ENCODE measurements around the gene CERS4.
"Not testable (repeated sequence)": the region's sequence is repeated elsewhere in the genome, so short reads cannot be mapped to it uniquely, and the experiment has no call there.

CERS4 gene

DNA sequence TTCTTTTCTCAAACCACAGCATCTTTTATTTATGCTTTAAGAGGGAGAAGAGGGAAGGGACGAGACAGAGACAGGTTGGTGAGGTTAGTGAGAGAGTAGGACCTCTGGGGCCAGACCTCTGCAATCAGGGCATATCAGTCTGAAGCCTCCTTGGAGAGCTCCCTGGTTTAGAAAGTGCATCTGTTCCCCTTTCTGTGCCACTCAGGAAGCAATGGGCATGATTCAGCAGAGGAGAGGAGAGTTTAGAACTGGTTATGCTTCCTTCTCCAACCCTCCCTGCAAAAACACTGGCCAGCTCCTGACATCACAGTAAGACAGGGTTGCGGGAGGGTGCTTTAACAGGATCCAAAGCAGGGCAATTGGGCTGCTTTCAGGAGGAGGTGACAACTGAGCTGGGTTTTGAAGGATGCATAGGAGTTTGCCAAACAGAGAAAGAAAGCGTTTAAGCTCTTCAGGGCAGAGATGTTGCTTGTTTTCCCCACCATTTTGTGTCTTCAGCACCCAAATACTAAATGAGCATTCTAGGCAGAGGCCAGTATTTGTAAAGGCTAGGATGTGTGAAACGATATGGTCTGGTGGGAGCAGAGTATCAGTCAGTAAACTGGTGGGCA, 33.1 kb downstream of the CERS4 start:
- no peak for DNase-seq (ENCODE audit: low spot score)

DNA sequence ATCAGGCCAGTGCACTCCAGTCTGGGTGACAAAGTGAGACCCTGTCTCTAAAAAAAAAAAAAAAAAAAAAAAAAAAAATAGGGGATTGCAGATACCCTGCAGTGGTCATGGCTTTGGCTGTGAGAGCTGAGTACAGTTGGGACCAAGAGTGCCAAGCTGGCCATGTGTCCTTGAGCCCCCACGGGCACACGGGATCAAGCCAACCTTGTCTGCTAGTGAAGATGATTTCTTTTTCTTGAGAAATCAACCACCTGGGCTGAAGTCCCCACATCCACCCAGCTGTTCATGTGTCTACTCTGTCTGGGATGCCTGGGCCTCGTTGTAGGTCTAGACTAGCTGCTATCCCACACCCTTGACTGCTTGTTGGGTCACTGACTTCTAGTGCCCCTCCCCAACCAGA, 34.0 kb downstream of the CERS4 start:
- DNase-seq (ENCODE audit: low spot score): no peak

DNA sequence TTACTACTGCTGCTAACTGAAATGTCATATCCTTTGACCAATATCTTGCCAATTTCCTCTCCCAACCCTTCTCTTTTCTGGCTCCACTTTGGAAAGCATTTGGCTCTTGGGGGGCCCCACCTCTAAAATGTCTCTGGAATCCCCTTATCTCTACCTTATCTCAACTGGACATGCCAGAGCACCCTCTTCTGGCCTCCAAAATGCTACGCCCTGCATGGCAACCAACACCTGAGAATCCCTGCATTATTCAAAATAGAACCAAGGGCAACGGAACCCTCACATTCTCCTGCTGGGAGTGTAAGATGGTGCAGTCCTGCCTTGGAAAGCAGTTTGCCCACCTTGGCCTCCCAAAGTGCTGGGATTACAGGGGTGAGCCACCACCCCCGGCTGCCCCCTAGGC, 35.3 kb downstream of the CERS4 start:
- DNase-seq (ENCODE audit: low spot score): no peak

DNA sequence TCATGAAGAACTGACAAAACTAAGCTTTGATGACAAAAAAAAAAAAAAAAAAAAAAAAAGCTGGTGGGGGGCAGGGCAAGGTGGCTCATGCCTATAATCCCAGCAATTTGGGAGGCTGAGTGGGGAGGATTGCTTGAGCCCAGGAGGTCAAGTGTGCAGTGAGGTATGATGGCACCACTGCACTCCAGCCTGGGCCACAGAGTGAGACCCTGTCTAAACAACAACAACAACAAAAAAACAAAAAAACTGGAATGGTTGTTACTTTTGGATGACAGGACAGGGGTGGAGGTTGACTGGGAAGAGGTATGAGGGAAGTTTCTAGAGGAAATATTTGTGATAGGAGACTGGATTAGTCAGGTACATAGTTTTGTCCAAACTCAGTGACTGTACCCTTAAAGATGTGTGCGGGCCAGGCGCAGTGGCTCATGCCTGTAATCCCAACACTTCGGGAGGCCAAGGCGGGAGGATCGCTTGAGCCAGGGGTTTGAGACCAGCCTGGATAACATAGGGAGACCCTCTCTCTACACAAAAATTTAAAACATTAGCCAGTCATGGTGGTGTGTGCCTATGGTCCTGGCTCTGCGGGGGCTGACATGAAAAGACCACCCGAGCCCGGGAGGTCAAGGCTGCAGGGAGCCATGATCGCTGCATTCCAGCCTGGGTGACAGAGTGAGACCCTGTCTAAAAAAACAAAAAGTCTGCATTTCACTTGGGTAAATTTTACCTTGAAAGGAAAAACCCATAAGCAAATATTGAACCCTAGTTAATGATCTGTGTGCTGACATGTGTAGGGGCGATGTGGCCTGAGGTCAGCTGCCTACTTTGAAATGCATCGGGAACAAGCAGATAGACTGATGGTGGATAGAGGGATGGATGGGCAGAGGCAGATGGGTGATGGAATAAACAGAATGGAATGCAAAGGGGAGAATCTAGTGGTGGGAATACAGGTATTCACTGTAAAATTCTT, 37.0 kb downstream of the CERS4 start:
- no peak for DNase-seq (ENCODE audit: low spot score)

DNA sequence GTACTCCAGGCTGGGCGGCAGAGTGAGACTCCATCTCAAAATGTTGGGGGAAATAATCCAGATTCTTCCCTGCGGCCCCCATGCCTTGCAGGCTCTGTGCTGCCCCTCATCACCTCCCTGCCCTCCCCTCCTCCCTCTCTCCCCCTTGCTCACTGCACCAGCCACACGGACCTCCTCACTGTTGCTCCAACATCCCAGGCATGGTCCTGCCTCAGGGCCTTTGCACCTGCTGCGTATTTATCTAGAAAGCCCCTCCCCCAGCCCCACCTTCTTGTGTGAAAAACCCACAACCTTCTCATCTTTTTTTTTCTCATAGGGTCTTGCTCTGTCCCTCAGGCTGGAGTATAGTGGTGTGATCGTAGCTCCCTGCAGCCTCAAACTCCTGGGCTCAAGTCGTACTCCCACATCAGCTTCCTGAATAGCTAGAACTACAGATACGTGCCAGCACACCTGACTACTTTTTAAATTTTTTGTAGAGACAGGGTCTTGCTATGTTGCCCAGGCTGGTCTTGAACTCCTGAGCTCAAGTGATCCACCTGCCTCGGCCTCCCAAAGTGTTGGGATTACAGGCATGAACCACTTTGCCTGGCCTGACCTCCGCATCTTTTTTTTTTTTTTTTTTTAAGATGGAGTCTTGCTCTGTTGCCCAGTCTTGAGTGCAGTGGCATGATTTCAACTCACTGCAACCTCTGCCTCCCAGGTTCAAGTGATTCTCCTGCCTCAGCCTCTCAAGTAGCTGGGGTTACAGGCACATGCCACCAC, 38.1 kb downstream of the CERS4 start:
- not testable (repeated sequence) for DNase-seq (ENCODE audit: low spot score)

DNA sequence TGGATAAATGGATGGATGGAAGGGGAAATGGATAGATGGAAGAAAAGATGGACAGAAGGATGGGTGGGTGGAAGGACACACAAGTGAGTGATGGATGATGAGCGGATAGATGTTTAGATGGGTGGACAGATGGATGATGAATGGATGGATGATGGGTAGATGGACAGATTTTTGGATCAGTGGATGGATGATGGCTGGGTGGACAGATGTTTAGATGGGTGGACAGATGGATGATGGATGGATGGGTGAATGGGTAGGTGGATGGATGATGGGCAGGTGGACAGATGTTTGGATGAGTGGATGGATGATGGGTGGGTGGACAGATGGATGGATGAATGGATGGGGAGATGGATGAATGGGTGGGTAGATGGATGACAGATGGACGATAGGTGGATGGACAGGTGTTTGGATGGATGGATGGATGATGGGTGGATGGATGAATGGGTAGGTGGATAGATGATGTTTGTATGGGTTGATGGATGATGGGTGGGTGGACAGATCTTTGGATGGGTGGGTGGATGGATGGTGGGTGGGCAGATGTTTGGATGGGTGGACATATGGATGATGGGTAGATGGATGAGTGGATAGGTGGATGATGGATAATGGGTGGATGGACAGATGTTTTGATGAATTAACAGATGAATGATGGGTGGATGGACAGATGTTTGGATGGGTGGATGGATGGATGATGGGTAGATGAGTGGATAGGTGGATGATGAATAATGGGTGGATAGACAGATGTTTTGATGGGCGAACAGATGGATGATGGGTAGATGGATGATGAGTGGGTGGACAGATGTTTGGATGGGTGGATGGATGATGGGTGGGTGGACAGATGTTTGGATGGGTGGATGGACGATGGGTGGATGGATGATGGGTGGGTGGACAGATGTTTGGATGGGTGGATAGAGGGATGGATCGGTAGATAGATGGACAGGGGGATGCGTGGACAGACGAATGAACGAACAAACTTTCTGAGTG, 39.5 kb downstream of the CERS4 start:
- no peak for DNase-seq (ENCODE audit: low spot score)

DNA sequence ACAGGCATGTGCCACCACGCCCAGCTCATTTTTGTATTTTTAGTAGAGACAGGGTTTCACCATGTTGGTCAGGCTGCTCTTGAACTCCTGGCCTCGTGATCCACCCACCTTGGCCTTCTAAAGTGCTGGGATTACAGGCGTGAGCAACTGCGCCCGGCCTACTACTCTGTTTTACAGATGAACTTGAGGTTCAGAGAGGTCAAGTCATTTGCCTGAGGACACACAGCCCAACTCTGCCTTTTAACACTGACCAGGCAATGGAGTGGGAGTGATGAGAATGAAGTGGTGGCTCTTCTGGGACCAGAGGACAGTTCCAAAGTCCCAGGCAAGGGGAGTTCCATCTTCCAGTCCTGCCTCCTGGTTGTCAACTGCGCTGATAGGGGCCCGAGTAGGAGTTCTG, 41.4 kb downstream of the CERS4 start:
- DNase-seq (ENCODE audit: low spot score): no peak

DNA sequence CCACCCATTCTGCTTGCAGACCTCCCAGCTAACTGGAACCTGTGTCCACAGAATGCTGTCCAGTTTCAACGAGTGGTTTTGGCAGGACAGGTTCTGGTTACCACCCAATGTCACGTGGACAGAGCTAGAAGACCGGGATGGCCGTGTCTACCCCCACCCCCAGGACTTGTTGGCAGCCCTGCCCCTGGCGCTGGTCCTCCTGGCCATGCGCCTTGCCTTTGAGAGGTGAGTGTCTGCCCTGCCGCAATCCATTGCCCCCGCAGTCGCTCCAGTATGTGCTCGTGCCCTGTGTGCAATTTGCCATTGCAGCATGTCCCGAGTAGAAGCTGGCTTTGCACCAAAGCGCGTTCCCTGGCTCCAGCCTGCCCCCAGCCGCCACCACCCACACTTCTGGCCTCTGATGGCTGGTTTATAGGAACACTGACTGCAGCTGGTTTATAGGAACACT, 41.9 kb downstream of the CERS4 start:
- no peak for DNase-seq (ENCODE audit: low spot score)

DNA sequence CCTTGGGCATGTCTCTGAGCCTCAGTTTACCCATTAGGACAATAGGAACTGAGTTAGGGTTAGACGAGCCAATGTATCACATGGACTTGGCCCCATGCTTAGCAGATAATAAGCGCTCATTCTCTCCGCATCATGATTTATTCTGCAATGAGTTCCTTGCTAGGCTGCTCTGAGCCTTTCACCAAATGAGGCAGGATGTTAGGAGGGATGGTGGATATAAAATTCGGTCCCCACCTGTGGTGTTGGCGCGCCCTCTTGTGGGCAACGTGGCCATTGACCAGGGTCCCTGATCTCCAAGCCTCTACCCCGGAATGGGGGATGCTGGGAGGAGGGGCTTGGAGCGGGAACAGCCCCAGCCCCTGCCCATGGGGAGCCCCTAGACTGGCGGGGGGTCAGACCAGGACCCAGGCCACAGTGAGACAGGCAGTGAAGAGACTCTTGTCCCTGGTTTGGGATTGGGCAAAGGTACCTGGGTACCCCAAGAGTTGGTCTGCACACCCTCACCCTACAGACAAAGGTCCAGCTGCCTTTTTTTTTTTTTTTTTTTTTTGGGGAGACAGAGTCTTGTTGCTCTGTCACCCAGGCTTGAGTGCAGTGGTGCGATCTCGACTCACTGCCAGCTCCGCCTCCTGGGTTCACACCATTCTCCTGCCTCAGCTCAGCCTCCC, 43.9 kb downstream of the CERS4 start:
- DNase-seq (ENCODE audit: low spot score): peak; percentile 66

DNA sequence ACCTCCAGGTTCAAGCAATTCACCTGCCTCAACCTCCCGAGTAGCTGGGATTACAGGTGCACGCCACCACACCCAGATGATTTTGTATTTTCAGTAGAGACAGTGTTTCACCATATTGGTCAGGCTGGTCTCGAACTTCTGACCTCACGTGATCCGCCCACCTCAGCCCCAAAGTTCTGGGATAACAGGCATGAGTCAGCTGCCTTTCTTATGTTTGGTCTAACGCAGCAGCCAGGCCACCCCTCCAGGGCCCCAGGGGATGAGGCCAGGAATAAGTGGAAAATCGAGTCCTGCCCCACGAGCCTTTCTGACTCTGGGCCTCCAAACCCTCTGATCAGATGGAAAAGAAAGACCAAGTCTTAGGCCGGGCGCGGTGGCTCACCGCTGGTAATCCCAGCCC, 44.5 kb downstream of the CERS4 start:
- no peak for DNase-seq (ENCODE audit: low spot score)

DNA sequence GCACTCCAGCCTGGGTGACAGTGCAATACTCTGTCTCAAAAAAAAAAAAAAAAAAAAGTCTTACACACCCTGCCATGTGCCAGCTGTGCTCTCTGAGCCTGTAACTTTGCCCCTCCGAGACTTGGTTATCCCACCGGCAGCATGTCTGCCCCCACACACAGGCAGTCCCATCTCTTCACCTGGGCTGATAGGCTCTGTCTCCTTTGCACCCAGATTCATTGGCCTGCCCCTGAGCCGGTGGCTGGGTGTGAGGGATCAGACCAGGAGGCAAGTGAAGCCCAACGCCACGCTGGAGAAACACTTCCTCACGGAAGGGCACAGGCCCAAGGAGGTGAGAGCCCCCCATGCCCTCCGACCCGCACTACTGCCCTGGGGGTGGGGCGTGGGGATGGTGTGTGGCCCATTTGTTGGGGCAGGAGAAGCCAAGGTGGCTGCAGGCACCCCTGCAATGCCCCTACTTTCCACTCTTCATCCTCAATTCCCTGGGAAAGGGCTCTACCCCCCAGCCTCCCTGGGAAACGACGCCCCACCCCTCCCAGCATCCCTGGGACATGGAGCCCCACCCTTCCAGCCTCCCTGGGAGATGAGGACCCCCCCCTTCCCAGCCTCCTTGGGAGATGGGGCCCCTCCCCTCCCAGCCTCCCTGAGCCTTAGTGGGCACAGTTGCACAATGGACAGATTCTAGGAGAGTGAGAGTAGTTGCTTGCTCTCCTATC, 45.3 kb downstream of the CERS4 start:
- DNase-seq (ENCODE audit: low spot score): no peak

DNA sequence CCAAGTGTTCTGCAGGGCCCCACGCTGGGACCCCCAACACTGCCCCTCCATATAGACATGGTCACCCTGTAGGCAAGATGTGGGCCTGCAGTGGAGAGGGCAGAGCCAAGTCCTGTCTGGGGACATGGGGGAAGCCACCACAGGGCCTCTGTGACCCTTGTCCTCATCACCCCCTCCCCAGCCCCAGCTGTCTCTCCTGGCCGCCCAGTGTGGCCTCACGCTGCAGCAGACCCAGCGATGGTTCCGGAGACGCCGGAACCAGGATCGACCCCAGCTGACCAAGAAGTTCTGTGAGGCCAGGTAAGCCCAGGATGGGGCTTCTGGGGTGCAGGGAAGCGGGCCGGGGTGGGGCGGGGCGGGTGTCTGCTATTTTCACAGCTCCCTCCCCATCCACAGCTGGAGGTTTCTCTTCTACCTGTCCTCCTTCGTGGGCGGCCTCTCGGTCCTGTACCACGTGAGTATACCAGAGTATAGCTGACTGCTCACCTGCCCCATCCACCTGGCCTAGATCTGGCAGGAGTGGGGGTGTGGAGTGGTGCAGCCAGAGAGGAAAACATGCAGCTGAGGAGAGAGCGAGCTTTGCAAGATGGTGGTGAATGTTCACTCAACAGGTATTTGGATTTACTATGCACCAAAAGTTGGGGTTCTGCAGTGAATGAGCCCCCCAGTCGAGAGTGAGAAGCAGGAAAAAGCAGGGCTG, 46.4 kb downstream of the CERS4 start:
- DNase-seq (ENCODE audit: low spot score): no peak

DNA sequence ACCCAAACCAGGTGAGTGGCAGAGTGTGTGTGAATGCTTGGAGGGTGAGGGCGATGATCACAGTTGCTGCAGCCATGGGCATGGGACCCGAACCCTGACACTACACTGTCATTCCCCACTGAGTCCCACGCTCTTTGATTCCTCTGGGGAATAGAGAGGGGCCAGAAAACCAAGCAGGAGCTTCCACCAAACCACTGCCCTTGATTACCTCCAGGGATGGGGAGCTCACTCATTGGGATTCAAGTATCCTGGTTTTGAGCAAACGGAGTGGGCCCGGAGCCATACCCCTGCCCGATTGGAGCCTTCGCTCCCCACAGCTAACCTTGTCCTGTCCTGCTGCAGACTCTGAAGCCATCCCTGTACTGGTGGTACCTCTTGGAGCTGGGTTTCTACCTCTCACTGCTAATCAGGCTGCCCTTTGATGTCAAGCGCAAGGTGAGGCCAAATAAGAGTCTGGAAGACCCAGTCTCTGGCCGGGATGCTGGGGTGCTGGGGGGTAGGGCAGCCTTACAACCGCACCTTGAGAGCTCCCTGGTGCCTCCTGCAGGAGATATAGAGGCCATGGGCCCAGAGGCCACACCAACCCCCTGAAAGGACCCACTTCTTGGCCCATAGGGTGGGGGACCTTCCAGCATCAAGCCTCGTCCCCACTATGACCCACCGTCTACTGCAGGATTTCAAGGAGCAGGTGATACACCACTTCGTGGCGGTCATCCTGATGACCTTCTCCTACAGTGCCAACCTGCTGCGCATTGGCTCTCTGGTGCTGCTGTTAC, 47.3 kb downstream of the CERS4 start:
- no peak for DNase-seq (ENCODE audit: low spot score)

DNA sequence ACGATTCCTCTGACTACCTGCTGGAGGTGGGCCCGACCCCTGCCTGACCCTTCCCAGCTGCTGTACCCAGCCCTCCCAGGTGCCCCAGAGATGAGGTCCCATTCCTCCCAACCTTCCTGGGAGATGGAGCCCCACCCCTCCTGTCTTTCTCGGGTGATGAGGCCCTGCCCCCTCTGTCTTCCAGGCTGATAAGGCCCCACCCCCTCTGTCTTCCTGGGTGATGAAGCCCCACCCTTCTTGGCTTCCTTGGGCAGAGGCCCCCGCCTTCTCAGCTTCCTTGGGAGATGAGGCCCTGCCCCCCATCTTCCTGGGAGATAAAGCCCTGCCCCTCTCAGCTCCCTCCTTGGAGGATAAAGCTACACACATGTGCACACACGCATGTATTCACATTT, 47.9 kb downstream of the CERS4 start:
- no peak for DNase-seq (ENCODE audit: low spot score)

DNA sequence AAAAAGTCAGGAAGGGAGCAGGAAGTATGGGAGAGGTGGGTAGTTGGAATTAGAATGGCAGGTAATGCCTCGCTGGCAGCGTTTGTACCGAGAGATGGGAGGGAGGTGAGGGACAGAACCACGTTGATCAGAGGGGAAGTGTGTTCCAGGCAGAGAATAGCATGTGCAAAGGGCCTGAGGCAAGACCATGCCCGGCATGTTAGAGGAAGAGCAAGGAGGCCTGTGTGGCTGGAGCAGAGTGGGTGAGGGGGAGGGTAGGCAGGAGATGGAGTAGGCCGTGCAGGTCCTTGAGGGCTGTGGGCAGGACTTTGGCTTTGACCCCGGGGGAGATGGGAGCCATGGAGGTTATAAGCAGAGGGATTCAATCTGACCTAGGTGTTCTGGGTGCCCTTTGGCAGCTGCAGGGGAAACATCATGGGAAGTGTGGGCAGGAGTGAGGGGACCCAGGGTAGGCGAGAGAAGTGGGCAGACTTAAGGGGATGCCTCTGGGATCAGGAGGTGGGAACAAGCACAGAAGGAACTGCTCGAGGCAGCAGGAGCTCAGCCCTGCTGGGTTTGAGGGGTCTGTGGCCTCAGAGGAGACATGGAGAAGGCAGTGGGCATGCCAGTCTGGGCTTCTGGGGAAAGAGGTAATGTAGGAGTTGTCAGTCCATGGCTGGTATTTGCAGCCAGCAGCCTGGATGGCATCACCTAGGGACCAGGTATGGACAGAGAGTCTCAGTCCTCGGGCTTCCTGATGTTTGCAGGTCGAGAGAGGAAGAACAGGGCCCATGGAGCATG, 50.2 kb downstream of the CERS4 start:
- no peak for DNase-seq (ENCODE audit: low spot score)

DNA sequence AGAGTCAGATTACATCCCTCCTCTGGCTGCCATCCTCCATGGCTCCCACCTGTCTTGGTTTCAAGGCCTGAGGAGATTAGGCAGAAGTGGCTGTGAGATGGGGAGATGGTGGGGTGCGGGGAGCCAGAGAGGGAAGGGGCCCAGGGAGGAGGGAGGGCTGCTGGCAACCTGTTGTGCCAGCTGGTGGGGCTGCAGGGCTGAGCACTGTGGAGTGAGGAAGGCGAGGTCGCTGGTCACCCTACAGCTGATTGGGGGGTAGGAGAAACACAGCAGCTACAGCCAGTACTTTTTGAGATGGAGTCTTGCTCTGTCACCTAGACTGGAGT, 50.7 kb downstream of the CERS4 start:
- no peak for DNase-seq (ENCODE audit: low spot score)

DNA sequence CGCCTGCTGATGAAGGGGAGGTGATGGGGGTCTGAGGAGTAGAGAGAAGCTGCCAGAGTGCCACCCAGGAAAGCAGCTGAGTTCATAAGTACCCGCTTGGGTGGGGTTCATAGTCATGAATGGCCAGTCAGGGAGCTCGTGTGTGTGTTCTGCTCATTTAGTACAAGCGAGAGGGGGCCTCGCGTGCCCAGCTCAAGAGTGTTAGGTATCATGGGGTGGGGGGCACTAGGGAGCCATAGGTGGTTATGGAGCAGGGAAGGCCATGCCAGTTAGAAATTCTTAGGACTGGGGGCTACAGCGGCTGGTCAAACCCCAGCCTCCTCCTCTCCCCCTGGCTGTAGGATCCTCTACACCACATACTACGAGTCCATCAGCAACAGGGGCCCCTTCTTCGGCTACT, 52.2 kb downstream of the CERS4 start:
- no peak for DNase-seq (ENCODE audit: low spot score)

DNA sequence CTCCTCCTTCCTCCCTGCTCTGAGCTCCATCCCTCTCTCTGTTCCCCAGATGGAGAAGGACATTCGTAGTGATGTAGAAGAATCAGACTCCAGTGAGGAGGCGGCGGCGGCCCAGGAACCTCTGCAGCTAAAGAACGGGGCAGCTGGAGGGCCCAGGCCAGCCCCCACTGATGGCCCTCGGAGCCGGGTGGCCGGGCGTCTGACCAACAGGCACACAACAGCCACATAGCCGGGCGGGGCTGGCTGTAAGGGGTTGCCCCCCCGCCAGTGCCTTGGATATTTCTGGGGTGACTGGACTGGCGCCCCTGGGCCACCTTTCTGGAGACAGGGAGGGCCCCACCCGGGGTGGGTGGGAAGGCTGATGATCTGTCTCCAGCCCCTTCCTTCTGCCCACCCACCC, 52.7 kb downstream of the CERS4 start:
- DNase-seq (ENCODE audit: low spot score): no peak

Data from SW480 (cell line).